Measurements from ENCODE around the gene CDK5RAP2.

Gene CDK5RAP2

DNA sequence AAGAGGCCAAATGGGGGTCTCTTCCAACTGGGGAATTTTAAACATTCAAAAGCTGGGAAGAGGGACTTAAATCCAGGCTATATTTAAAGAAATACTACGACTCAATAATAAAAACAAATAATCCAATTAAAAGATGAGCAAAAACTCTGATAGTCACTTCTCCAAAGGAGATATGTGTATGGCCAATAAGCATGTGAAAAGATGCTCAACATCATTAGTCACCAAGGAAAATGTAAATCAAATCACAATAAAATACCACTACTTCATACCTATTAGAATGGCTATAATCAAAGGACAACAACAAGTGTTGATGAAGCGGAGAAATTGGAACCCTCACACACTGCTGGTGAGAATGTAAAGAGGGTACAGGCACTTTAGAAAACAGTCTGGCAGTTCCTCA is 130.4 kb downstream of the CDK5RAP2 start:
- DNase-seq (ENCODE audit: low read depth in 2 of 2): no peak
- TF ChIP-seq, protein P1, sequence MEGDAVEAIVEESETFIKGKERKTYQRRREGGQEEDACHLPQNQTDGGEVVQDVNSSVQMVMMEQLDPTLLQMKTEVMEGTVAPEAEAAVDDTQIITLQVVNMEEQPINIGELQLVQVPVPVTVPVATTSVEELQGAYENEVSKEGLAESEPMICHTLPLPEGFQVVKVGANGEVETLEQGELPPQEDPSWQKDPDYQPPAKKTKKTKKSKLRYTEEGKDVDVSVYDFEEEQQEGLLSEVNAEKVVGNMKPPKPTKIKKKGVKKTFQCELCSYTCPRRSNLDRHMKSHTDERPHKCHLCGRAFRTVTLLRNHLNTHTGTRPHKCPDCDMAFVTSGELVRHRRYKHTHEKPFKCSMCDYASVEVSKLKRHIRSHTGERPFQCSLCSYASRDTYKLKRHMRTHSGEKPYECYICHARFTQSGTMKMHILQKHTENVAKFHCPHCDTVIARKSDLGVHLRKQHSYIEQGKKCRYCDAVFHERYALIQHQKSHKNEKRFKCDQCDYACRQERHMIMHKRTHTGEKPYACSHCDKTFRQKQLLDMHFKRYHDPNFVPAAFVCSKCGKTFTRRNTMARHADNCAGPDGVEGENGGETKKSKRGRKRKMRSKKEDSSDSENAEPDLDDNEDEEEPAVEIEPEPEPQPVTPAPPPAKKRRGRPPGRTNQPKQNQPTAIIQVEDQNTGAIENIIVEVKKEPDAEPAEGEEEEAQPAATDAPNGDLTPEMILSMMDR (IDR thresholded peaks at IDR 0.05; ENCODE audit: low read depth, low read length): no peak
- H3K4me3 ChIP-seq (replicated peaks in 1 of 2; ENCODE audit: low read depth in 2 of 2, low read length in 2 of 2): no peak overlapping the region

DNA sequence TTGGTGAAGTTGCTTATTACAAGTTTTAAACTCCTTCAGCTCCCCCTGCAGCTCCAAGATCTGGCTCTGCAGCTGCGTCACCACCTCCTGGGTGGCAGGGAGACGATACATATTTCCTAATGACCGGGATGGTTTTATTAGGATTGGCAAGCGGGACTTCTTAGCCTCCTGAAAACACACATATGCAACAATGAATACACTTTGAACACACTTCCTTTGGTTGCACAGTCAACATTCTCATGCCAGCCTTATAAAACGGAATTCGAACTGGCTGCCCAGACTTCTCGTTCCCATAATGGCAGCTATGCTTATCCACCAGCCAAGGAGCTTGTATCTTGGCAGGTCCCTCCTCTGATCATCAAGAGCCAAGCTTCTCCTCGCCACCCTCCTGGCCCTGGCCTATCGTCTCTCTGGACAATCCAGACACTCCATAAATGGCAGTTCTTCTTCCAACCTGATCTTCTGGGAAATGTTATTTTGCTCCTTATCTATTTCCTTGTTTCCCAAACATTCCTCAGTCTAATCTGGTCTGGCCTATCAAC is 131.9 kb downstream of the CDK5RAP2 start:
- TF ChIP-seq, protein P1 (IDR thresholded peaks at IDR 0.05; ENCODE audit: low read depth, low read length): no peak
- H3K4me3 ChIP-seq (replicated peaks in 1 of 2; ENCODE audit: low read depth in 2 of 2, low read length in 2 of 2): no peak overlapping the region
- DNase-seq (ENCODE audit: low read depth in 2 of 2): no peak

DNA sequence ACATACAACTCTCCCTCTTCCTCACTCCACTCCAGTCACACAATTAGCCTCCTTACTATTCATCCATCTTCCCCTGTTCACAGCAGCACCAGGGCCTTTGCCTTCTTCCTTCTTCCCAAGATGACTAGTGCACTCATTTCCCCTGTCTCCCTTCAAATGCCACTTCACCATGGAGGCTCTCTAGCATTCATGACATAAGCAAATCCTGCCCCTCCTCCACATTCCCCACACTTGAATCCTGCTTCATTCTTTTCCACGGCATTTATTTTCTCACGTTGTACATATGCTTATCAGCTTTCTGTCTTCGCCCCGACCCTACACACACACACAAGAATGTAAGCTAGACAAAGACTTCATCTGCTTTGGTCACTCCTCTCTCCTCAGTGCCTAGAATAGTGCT is 133.3 kb downstream of the CDK5RAP2 start:
- TF ChIP-seq, protein P1 (IDR thresholded peaks at IDR 0.05; ENCODE audit: low read depth, low read length): no peak
- DNase-seq (ENCODE audit: low read depth in 2 of 2): peak; percentile 40 to 62
- H3K4me3 ChIP-seq (replicated peaks in 1 of 2; ENCODE audit: low read depth in 2 of 2, low read length in 2 of 2): no peak overlapping the region

DNA sequence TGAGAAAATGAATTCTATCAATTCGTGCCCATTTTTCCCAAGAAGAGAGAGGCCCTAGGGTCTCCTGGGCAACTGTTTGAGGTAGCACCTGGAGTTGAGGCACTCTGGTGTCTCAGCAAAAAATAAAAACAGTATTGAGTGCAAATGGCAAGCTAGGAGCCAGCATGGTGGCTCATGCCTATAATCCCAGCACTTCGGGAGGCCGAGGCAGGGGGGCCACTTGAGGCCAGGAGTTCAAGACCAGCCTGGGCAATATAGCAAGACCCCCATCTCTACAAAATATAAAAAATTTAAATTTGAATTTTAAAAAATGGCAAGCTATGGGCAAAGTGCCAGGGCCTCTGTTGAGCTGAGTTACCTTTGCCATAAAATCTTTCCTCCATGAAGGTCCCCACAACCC is 136.0 kb downstream of the CDK5RAP2 start:
- DNase-seq (ENCODE audit: low read depth in 2 of 2): no peak
- H3K4me3 ChIP-seq (replicated peaks in 1 of 2; ENCODE audit: low read depth in 2 of 2, low read length in 2 of 2): no peak overlapping the region
- TF ChIP-seq, protein P1 (IDR thresholded peaks at IDR 0.05; ENCODE audit: low read depth, low read length): no peak

DNA sequence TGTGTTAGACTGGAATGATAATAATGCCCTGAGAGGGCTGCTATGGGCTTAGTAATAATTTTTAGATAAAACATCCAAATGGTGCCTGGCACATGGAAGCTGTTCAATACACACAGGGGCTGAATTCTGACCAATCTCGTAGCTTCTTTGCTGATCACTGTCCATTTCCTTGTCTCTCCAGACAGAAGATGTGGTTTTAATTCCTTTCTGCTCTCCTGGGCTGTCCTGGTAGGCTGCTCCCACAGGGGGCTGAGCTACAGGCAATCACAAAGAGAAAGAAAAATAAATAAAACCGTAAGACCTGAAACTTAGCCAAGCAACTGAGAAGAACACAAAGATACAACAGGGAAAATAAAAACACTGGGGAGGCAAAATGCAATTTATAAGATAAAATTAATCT is 136.5 kb downstream of the CDK5RAP2 start:
- peak; percentile 59 to 75 for DNase-seq (ENCODE audit: low read depth in 2 of 2)
- TF ChIP-seq, protein P1 (IDR thresholded peaks at IDR 0.05; ENCODE audit: low read depth, low read length): no peak
- H3K4me3 ChIP-seq (replicated peaks in 1 of 2; ENCODE audit: low read depth in 2 of 2, low read length in 2 of 2): no peak overlapping the region

DNA sequence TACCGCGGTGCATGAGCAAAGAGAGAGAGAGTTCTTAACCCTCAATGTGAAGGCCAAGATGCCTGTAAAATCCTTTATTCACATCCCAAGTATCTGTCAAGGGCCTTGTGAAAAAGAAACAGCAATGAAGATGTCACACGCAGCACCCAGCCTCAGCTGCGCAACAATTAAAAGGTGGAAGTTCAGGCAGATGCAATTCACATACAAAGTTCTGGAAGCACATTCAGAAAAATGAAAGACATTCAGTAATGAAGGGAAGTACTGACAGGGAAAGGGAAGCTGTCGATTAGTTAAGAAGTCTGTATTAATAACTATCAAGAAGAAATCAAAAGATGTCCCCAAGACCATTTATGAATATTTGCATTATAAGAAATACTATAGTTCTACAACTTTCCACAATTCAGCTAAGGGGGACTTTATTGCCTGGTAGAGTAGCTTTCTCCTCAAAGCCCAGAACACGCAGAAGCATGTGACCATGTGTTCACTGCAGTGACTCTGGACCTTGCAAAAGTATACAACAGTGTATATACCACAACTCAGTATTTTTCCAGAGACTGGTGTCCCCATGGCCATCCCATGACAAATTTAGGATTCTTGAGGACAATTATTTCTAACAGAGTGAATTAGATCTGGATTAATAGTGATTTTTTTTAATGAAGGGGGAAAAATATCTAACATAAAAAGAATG is 137.5 kb downstream of the CDK5RAP2 start:
- TF ChIP-seq, protein P1 (IDR thresholded peaks at IDR 0.05; ENCODE audit: low read depth, low read length): no peak
- H3K4me3 ChIP-seq (replicated peaks in 1 of 2; ENCODE audit: low read depth in 2 of 2, low read length in 2 of 2): no peak overlapping the region
- no peak for DNase-seq (ENCODE audit: low read depth in 2 of 2)

All from cardiac fibroblast (primary cell).